ENCODE results near the gene RBMS1.

Gene RBMS1

GRCh38 chr2:160225722-160226121 is 267.9 kb downstream of the RBMS1 start:
- DNase-seq (ENCODE audit: insufficient read length, low spot score) = no peak
- TF ChIP-seq CTCF (IDR thresholded peaks at IDR 0.05; ENCODE audit: insufficient read depth, missing control alignments) = no peak
- no peak for FAIRE-seq

GRCh38 chr2:160224507-160224906 is 269.1 kb downstream of the RBMS1 start:
- FAIRE-seq (no peak), DNase-seq (ENCODE audit: insufficient read length, low spot score) (no peak)
- no peak for TF ChIP-seq CTCF (IDR thresholded peaks at IDR 0.05; ENCODE audit: insufficient read depth, missing control alignments)

GRCh38 chr2:160224060-160224459 is 269.5 kb downstream of the RBMS1 start:
- TF ChIP-seq CTCF (IDR thresholded peaks at IDR 0.05; ENCODE audit: insufficient read depth, missing control alignments) = no peak
- DNase-seq (ENCODE audit: insufficient read length, low spot score) (no peak), FAIRE-seq (no peak)

- TF ChIP-seq CTCF (IDR thresholded peaks at IDR 0.05; ENCODE audit: insufficient read depth, missing control alignments) = no peak
- DNase-seq (ENCODE audit: insufficient read length, low spot score) (no peak), FAIRE-seq (no peak)
These were observed 270.0 kb downstream of the RBMS1 start for GRCh38 chr2:160223560-160223959.

- DNase-seq (ENCODE audit: insufficient read length, low spot score) = no peak
- no peak for TF ChIP-seq CTCF (IDR thresholded peaks at IDR 0.05; ENCODE audit: insufficient read depth, missing control alignments)
- FAIRE-seq = no peak
These were observed 270.9 kb downstream of the RBMS1 start for GRCh38 chr2:160222546-160223283.
